Activated CD8-positive, alpha-beta T cell treated with anti-CD3 and anti-CD28 coated beads for 36 hours (primary cell): Measurements from ENCODE around the gene SCNN1B. TPM values are rescaled to one million over a fixed set of nuclear protein-coding genes. Genes with fewer than 3 reads are reported as not detected.

Source experiments
- ATAC-seq: fragments of 200-7000 bp; cut with Tn5 transposase; one replicate; pipeline ENCODE4 v1.10.0; 2021; ENCODE audit warnings: mild to moderate bottlenecking, moderate library complexity
- CTCF ChIA-PET: fragments of 350-600 bp; sonication (Branson Sonifier 250); formaldehyde crosslinking; loops from one replicate; lab custom pipeline; 2021; ENCODE audit warnings: antibody characterized with exemption; lab: Charles Lee
- POLR2A ChIA-PET: fragments of 350-600 bp; sonication (Branson Sonifier 250); formaldehyde crosslinking; loops from one replicate; lab custom pipeline; 2021; ENCODE audit warnings: antibody characterized with exemption; lab: Charles Lee
- DNase-seq: peaks from one replicate; pipeline ENCODE4 v3.0.0-alpha.2; 2020
- H3K27ac Mint-ChIP-seq: one replicate; pipeline ENCODE4 v1.8.0; 2021; ENCODE audit warnings: mild to moderate bottlenecking, mixed read lengths
- H3K27me3 Mint-ChIP-seq: one replicate; pipeline ENCODE4 v1.8.0; 2021; ENCODE audit warnings: mixed read lengths
- H3K36me3 Mint-ChIP-seq: one replicate; pipeline ENCODE4 v1.8.0; 2021; ENCODE audit warnings: low read depth, mixed read lengths
- H3K4me1 Mint-ChIP-seq: one replicate; pipeline ENCODE4 v1.8.0; 2021; ENCODE audit warnings: low read depth, mixed read lengths
- H3K4me3 Mint-ChIP-seq: one replicate; pipeline ENCODE4 v1.8.0; 2021; ENCODE audit warnings: mild to moderate bottlenecking, moderate library complexity, mixed read lengths
- H3K9me3 Mint-ChIP-seq: one replicate; pipeline ENCODE4 v1.8.0; 2021; ENCODE audit warnings: mixed read lengths
- intact Hi-C: fragments of 100-400 bp; cut with micrococcal nuclease; formaldehyde crosslinking; loops from one replicate; pipeline ENCODE4 v1.10.0; 2022
- total RNA-seq, 2 experiments: library from RNA; stranded (reverse); gene quantifications; one replicate each; pipeline ENCODE4 v1.2.3, GENCODE V29; 2021
- TF ChIP-seq, protein P1 (sequence below): fragments of 200-600 bp; IDR thresholded peaks from one replicate; pipeline ENCODE4 v1.8.0; 2022; ENCODE audit warnings: antibody characterized with exemption, mild to moderate bottlenecking

The SCNN1B gene
- total RNA-seq, 2 experiments from 2014 or later = not detected

DNA sequence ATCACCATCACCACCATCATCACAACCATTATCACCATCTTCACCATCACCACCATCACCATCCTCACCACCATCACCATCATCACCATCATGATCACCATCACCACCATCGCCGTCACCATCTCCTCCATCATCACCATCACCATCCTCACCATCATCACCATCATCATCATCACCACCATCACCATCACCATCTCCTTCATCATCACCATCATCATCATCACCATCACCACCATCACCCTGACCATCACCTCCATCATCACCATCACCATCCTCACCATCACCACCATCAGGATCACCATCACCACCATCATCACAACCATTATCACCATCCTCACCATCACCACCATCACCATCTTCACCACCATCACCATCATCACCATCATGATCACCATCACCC, 14.1 kb downstream of the SCNN1B start:
- H3K27me3 Mint-ChIP-seq = no peaks in the 10 kb centered on the region
- ChIA-PET POLR2A (no interaction called here), CTCF (no interaction called here)
- H3K4me1 Mint-ChIP-seq = no peaks in the 10 kb centered on the region
- H3K9me3 Mint-ChIP-seq = no peaks in the 10 kb centered on the region
- intact Hi-C loops = no loop called here
- no peak for DNase-seq
- H3K27ac Mint-ChIP-seq = no peak overlapping the region
- ATAC-seq = no peak
- TF ChIP-seq, protein P1, sequence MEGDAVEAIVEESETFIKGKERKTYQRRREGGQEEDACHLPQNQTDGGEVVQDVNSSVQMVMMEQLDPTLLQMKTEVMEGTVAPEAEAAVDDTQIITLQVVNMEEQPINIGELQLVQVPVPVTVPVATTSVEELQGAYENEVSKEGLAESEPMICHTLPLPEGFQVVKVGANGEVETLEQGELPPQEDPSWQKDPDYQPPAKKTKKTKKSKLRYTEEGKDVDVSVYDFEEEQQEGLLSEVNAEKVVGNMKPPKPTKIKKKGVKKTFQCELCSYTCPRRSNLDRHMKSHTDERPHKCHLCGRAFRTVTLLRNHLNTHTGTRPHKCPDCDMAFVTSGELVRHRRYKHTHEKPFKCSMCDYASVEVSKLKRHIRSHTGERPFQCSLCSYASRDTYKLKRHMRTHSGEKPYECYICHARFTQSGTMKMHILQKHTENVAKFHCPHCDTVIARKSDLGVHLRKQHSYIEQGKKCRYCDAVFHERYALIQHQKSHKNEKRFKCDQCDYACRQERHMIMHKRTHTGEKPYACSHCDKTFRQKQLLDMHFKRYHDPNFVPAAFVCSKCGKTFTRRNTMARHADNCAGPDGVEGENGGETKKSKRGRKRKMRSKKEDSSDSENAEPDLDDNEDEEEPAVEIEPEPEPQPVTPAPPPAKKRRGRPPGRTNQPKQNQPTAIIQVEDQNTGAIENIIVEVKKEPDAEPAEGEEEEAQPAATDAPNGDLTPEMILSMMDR = no peak
- H3K4me3 Mint-ChIP-seq = no peak overlapping the region
- no peaks in the 10 kb centered on the region for H3K36me3 Mint-ChIP-seq

DNA sequence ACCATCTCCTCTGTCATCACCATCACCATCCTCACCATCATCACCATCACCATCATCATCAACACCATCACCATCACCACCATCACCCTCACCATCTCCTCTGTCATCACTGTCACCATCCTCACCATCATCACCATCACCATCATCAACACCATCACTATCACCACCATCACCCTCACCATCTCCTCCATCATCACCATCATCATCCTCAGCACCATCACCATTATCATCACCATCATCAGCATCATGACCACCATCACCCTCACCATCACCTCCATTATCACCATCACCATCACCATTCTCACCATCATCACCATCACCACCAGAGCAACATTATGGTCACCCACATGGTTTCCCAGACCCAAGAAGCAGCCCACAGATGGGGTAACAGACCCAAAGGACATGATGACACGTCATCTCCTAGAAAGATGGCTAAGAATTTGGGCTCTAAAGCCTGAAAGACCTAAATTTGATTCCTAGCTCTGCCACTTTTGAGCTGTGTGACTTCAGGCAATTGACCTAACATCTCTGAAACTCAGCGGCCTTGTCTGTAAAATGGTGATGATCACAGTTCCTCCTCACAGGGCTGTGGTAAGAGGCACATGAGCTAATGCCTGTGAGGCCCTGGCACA, 14.6 kb downstream of the SCNN1B start:
- H3K36me3 Mint-ChIP-seq = no peaks in the 10 kb centered on the region
- no peak overlapping the region for H3K4me3 Mint-ChIP-seq
- no peaks in the 10 kb centered on the region for H3K9me3 Mint-ChIP-seq
- ChIA-PET CTCF (no interaction called here), POLR2A (no interaction called here)
- ATAC-seq (no peak), DNase-seq (no peak)
- no peak overlapping the region for H3K27ac Mint-ChIP-seq
- H3K4me1 Mint-ChIP-seq = no peaks in the 10 kb centered on the region
- H3K27me3 Mint-ChIP-seq = no peaks in the 10 kb centered on the region
- intact Hi-C loops = no loop called here
- TF ChIP-seq, protein P1 = no peak

DNA sequence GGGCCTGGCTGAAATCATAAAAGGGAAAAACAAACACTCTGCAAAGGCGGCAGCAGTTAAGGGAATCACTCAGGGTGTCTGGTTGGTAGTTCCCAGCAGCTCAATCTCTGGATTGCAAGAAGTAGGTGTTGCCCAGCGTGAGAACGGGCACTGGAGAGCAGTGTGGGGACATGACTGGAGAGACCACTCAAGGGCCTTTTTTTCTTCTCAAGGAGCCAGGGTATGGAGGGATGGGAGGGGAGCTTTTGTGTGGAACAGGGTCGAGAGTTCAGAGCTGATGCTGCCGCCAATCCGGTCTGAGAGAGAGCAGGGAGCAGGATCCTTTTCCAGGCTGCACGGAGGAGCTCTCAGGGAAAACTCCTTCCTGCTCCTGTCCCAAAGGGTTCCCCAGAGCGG, 15.2 kb downstream of the SCNN1B start:
- ATAC-seq (no peak), DNase-seq (no peak)
- POLR2A ChIA-PET = no interaction called here
- TF ChIP-seq, protein P1 = no peak
- CTCF ChIA-PET = no interaction called here
- intact Hi-C loops = no loop called here
- Mint-ChIP-seq H3K36me3 (no peaks in the 10 kb centered on the region), H3K27ac (no peak overlapping the region), H3K4me3 (no peak overlapping the region), H3K4me1 (no peaks in the 10 kb centered on the region), H3K9me3 (no peaks in the 10 kb centered on the region), H3K27me3 (no peaks in the 10 kb centered on the region)

DNA sequence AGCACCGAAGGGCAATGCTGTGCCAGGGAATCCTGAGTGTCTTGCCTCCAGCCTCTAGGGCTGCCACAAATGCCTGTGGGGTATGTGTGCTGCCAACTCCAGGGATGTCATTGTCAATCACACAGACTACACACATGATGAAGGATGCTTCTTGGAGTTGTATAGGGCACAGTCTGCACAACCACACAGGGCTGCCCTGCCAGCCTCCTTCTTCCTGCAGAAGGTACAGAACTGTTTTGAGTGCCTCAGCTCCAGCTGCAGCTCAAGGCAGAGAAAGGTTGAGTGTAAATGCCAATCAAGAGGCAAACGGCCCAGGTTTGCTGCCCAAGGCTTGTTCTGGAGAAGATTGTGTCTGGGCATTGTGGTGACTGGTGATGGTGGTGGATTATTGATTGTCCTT, 15.6 kb downstream of the SCNN1B start:
- ChIA-PET CTCF (no interaction called here), POLR2A (no interaction called here)
- DNase-seq (no peak), ATAC-seq (no peak)
- H3K27me3 Mint-ChIP-seq = no peaks in the 10 kb centered on the region
- no peaks in the 10 kb centered on the region for H3K4me1 Mint-ChIP-seq
- intact Hi-C loops = no loop called here
- no peaks in the 10 kb centered on the region for H3K36me3 Mint-ChIP-seq
- no peaks in the 10 kb centered on the region for H3K9me3 Mint-ChIP-seq
- no peak overlapping the region for H3K4me3 Mint-ChIP-seq
- no peak overlapping the region for H3K27ac Mint-ChIP-seq
- TF ChIP-seq, protein P1 = no peak

DNA sequence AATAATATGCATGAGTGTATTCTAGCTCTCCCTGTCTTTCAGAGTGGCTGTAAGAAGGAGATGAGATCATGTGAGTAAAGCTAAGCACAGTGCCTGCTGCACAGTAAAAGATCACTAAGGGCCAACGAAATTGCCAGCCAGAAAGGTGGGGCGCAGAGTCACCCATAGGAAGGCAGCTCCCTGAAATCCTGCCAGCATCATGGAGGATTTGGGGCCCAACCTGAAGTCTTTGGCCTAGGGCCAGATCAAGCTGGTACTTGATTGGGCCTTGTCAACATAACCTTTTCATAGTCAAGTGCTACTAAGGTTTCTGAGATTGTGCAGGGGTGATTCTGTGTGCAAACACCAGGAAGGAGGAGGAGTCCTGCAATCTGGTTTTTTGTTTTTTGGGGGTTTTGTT, 16.5 kb downstream of the SCNN1B start:
- H3K27me3 Mint-ChIP-seq = no peaks in the 10 kb centered on the region
- no peak overlapping the region for H3K27ac Mint-ChIP-seq
- H3K4me1 Mint-ChIP-seq = peaks cover 7% of the 10 kb centered on the region
- intact Hi-C loops = no loop called here
- ATAC-seq = no peak
- H3K4me3 Mint-ChIP-seq = no peak overlapping the region
- no peaks in the 10 kb centered on the region for H3K9me3 Mint-ChIP-seq
- ChIA-PET POLR2A (interaction anchor here (0.6 kb wide), 1 partner anchor 258 kb away, joined by 3 read pairs; no protein-coding TSS in a partner anchor), CTCF (no interaction called here)
- TF ChIP-seq, protein P1 = no peak
- DNase-seq = no peak
- H3K36me3 Mint-ChIP-seq = no peaks in the 10 kb centered on the region
